ENCODE data around the gene NRG2. TPM values are rescaled to one million over a fixed set of nuclear protein-coding genes. Genes with fewer than 3 reads are reported as not detected.

Gene NRG2
- total RNA-seq, 4 donors from 2014 or later: 4.5 to 7.0 (median 5.4) TPM

GRCh38 chr5:140037012-140037411 is 6.1 kb downstream of the NRG2 start:
- no peak overlapping the region for H3K27ac ChIP-seq
- no peak for DNase-seq (ENCODE audit: low spot score in 2 of 2)
- WGBS: 87% methylated on average over 4 of the region's 4 CpGs

DNA sequence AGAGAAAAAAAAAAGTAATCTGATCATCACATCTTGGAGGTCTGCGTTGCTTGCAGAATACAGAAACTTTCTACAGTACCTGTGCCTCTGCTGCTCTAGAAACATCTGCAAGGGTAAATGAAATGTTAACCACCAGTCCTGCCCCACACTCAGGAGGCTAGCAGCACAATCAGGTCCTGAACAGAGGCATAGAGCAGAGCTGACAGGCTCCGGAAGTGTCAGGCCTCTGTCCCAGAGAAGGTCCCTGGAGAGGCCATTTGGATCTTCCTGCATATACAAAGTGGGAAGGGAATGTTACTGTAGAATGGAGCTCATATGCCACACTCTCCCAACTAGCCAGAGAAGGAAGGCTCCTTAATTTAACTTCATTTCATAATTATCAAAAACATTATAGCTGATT is 7.2 kb downstream of the NRG2 start:
- no peak for DNase-seq (ENCODE audit: low spot score in 2 of 2)
- WGBS: 67% methylated on average over 2 of the region's 2 CpGs
- no peak for TF ChIP-seq POLR2AphosphoS5 (IDR thresholded peaks at IDR 0.05)
- TF ChIP-seq, protein P1, sequence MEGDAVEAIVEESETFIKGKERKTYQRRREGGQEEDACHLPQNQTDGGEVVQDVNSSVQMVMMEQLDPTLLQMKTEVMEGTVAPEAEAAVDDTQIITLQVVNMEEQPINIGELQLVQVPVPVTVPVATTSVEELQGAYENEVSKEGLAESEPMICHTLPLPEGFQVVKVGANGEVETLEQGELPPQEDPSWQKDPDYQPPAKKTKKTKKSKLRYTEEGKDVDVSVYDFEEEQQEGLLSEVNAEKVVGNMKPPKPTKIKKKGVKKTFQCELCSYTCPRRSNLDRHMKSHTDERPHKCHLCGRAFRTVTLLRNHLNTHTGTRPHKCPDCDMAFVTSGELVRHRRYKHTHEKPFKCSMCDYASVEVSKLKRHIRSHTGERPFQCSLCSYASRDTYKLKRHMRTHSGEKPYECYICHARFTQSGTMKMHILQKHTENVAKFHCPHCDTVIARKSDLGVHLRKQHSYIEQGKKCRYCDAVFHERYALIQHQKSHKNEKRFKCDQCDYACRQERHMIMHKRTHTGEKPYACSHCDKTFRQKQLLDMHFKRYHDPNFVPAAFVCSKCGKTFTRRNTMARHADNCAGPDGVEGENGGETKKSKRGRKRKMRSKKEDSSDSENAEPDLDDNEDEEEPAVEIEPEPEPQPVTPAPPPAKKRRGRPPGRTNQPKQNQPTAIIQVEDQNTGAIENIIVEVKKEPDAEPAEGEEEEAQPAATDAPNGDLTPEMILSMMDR (IDR thresholded peaks at IDR 0.05): no peak
- no peak for TF ChIP-seq EP300 (IDR thresholded peaks at IDR 0.05)
- TF ChIP-seq POLR2A (IDR thresholded peaks at IDR 0.05): no peak
- Histone ChIP-seq H3K27ac (no peak overlapping the region), H3K4me3 (no peak overlapping the region), H3K36me3 (no peaks in the 10 kb centered on the region), H3K4me1 (peaks cover 20% of the 10 kb centered on the region), H3K27me3 (no peaks in the 10 kb centered on the region), H3K9me3 (no peaks in the 10 kb centered on the region)

More at GRCh38 chr5:140037012-140037411, 6.1 kb downstream of the NRG2 start:
- TF ChIP-seq POLR2A (IDR thresholded peaks at IDR 0.05): no peak
- no peak for TF ChIP-seq POLR2AphosphoS5 (IDR thresholded peaks at IDR 0.05)
- TF ChIP-seq, protein P1 (IDR thresholded peaks at IDR 0.05): no peak
- no peak for TF ChIP-seq EP300 (IDR thresholded peaks at IDR 0.05)
- Histone ChIP-seq H3K27me3 (peaks cover 4% of the 10 kb centered on the region), H3K4me3 (no peak overlapping the region), H3K36me3 (no peaks in the 10 kb centered on the region), H3K4me1 (peaks cover 31% of the 10 kb centered on the region), H3K9me3 (no peaks in the 10 kb centered on the region)

- 86% methylated on average over 3 of the region's 3 CpGs for WGBS
- TF ChIP-seq, protein P1 (IDR thresholded peaks at IDR 0.05): no peak
- TF ChIP-seq POLR2AphosphoS5 (IDR thresholded peaks at IDR 0.05) (no peak), EP300 (IDR thresholded peaks at IDR 0.05) (no peak), POLR2A (IDR thresholded peaks at IDR 0.05) (no peak)
These were observed 9.9 kb downstream of the NRG2 start for GRCh38 chr5:140033037-140033760.

DNA sequence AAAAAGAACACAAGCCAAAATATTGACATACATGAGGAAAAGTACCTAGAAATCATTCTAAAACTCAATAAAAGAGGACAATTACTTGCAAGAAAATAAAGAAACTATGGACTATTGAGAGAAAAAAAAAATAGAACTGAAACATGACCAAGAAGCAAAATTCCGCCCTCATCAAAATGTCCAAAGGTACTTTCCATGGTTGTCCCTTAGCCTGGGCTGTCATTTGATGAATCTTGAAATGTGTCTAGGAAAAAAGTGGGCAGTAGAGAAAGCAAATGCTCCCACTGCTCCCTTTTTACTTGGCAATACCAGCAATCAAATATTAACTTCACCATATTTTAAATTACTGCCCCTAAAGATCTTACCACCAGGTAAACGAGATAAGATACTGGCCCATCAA is 10.8 kb downstream of the NRG2 start:
- Histone ChIP-seq H3K27ac (no peak overlapping the region), H3K4me3 (no peak overlapping the region), H3K9me3 (no peaks in the 10 kb centered on the region), H3K27me3 (no peaks in the 10 kb centered on the region), H3K36me3 (no peaks in the 10 kb centered on the region), H3K4me1 (no peaks in the 10 kb centered on the region)
- TF ChIP-seq, protein P1 (IDR thresholded peaks at IDR 0.05): no peak
- no peak for TF ChIP-seq EP300 (IDR thresholded peaks at IDR 0.05)
- TF ChIP-seq POLR2A (IDR thresholded peaks at IDR 0.05): no peak
- no peak for TF ChIP-seq POLR2AphosphoS5 (IDR thresholded peaks at IDR 0.05)
- DNase-seq (ENCODE audit: low spot score in 2 of 2): no peak
- WGBS: 91% methylated on average over 2 of the region's 2 CpGs

More at GRCh38 chr5:140033037-140033760, 9.9 kb downstream of the NRG2 start:
- H3K27me3 ChIP-seq: no peaks in the 10 kb centered on the region
- H3K36me3 ChIP-seq: no peaks in the 10 kb centered on the region
- no peak overlapping the region for H3K4me3 ChIP-seq
- DNase-seq (ENCODE audit: low spot score in 2 of 2): no peak
- peaks cover 2% of the 10 kb centered on the region for H3K4me1 ChIP-seq
- H3K27ac ChIP-seq: no peak overlapping the region
- no peaks in the 10 kb centered on the region for H3K9me3 ChIP-seq

- TF ChIP-seq POLR2AphosphoS5 (IDR thresholded peaks at IDR 0.05): no peak
- no peak for TF ChIP-seq POLR2A (IDR thresholded peaks at IDR 0.05)
- TF ChIP-seq, protein P1 (IDR thresholded peaks at IDR 0.05): no peak
- TF ChIP-seq EP300 (IDR thresholded peaks at IDR 0.05): no peak
- Histone ChIP-seq H3K36me3 (no peaks in the 10 kb centered on the region), H3K4me1 (no peaks in the 10 kb centered on the region), H3K27me3 (peaks cover 3% of the 10 kb centered on the region), H3K4me3 (no peak overlapping the region), H3K9me3 (no peaks in the 10 kb centered on the region), H3K27ac (no peak overlapping the region)
- 87% methylated on average over 2 of the region's 2 CpGs for WGBS
- DNase-seq (ENCODE audit: low spot score in 2 of 2): no peak
These were observed 15.3 kb downstream of the NRG2 start for GRCh38 chr5:140027807-140028206.
